ENCODE results near the gene MYH15.

Gene MYH15
- total RNA-seq, result 0 to 0.70 reads per million in 2 donors

GRCh38 chr3:108510496-108510895 lies at the start of gene MYH15:
MYH15 (minus strand) TSS chr3:108510596; CDS start chr3:108510530, 66 bp downstream.
- DNase-seq, result no peak

DNA sequence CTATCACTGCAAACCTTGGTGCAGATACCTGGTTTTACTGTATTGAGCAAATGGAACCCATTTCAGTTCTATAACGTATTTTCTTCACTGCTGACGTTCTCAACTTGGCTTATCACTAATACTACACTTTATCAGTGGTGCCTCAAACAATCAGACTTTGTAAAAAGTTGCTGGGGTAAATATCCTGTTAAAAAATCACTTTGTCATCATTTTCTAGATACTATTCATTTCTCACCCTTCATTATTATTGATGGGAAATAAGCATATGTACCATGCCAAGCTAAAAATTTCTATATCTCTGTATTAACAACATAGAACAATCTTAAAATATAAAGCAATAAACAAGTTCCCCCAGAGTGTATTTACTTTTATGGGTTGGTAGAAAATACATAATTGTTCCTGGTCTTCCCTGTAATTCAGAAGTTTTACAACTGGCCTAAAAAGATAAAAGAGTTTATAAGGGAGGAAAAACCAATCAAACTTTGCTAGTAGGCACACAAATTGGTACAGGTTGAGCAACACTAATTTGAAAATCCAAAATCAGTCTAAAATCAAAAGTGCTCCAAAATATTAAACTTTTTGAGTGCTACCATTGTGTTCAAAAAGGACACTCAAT lies 45.7 kb upstream of the MYH15 start:
- no peak for DNase-seq

GRCh38 chr3:108554913-108555571 lies 44.6 kb upstream of the MYH15 start:
- no peak for DNase-seq

GRCh38 chr3:108554229-108554628 lies 43.8 kb upstream of the MYH15 start:
- DNase-seq, result no peak

DNA sequence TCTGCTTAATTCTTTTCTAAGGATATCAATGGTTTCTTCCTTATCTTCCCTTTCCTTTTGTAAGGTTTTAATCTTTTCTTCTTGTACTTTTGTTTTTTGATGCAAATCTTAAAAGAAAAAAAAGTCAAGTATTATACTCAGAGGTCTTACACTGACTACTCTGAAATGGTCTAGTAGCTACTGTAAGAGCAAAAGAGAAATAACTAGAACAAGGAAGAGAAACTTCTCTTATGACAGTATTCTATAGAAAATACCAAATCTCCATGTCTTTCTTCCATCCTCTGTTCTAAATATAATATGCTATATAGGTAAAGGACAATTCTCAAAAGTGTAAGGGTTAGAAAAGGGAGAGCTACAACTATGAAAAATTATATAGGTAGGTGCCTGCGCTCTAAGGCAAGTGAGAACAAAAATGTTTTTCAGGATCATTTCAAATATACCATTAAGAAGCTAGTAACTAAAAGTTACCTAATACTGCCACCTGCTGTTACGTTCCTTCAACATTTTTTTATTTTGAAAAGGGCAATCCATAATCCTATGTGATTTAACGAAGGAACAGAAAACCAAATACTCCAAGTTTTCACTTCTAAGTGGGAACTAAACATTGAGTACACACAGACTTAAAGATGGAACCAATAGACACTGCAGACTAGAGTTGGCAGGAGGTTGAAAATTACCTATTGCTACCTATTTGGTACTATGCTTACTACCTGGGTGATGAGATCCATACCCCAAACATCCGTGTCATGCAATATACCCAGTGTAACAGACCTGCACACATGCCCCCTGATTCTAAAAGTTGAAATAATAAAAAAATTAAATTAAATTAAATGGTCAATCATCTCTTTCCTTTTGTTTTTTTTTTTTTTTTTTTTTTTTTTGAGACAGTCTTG lies 42.1 kb upstream of the MYH15 start:
- no peak for DNase-seq

DNA sequence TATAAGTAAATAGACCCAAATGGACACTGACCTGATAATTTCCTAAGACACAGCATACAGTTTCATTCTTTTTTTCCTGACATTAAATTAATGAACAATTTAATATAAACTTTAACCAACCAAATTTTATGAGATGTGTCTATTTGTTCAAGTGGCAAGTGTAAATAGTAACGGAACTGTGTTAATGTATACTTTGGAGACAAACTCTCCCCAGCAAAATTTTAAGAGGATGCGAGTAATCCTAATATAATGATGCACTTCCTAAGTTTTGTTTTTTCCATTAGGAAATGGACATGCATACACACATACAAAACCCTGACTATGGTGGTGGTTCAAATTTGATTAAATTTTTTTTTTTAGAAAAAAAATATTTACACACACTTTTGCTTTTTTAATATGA lies 38.5 kb upstream of the MYH15 start:
- no peak for DNase-seq

- no peak for DNase-seq
Measured at GRCh38 chr3:108548304-108548703, 37.9 kb upstream of the MYH15 start.

DNA sequence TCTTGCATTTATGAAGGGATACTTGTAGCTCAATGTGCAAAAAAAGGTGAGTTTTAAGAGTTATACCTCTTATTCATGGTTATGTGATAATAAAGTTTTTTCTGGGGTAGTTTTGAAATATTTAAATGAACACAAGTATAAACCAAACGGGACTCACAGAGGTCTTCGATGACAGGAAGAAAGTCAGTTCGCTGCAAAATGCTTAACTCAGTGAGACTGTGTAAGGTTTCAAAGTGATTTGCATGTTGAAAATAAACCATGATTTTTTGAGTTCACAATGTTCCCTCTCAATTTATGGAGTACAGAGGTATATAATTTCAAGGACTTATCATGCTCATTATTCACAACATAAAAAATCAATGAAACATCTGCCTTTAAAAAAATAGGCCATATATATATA lies 36.3 kb upstream of the MYH15 start:
- DNase-seq, result no peak

- no peak for DNase-seq
Measured at GRCh38 chr3:108546247-108546646, 35.9 kb upstream of the MYH15 start.

DNA sequence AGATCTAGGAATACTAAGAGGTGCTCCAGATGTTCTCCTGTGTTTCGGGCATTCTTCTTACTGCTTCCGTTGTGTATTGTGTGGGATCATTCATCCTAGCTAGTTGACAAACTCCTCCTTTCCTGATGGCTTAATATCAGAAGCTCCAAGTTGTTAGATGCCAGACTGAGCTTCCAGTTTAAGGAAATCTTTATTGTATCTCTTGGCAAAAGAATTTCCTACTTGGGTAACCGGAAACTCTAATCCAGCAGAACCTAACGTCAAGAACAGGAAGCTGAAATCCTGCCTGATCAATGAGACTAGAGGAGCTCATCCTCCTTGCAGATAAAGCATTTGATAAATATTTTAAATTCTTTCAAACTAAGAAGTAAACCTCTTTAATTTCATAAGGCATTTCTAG lies 27.7 kb upstream of the MYH15 start:
- no peak for DNase-seq

DNA sequence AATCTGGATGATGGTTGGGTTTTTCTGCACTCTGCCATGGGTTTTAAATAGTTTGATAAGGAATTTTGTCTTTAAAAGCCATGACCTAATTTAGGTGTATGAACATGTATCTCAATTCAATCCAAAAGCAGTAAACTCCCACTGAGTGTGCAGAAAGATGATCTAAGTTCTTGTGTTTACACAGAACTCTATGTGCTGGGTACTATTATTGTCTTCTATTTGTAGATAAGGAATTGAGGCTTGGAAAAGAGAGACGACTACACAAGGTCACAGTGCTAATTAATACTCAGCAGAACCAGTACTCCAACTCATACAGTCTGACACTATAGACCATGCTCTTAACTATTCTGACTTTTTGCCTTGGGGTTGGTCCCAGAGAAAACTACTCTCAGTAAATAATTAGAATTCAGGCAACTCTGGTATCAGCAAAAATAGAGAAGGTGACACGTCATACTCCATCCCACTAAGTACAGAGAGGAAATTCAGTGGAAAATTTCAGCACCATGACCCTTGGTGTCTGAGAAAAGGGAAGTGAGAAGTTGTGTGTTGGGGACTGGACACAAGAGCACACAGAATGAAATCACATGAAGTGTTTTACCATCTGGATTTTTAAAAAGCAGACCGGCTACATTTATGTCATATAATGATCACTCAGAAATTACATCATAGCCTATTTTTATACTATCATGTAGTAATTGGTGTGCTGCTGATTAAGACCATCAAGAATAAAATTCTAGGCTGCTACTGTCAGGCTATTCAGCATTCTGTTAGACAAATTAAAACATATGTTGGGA lies 18.3 kb upstream of the MYH15 start:
- DNase-seq, result no peak

- no peak for DNase-seq
Measured at GRCh38 chr3:108527817-108528216, 17.4 kb upstream of the MYH15 start.

DNA sequence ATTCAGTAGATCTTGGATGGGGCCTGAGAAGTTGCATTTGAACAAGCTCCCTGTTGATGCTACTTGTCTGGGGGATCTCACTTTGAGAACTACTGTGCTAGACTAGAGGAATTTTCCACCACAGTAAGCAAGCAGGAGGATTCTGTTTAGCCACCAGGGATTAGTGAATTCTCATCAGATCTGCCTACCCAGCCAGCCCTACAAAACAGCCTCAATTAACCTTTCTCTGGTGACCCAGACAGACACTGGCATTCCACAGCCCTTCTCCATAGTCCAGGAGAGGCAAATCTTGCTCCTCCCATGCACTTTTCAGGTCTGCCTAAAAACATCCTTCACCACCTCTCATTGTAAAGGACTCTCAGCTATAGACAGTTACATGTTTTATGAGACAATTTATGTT lies 16.7 kb upstream of the MYH15 start:
- DNase-seq, result no peak

DNA sequence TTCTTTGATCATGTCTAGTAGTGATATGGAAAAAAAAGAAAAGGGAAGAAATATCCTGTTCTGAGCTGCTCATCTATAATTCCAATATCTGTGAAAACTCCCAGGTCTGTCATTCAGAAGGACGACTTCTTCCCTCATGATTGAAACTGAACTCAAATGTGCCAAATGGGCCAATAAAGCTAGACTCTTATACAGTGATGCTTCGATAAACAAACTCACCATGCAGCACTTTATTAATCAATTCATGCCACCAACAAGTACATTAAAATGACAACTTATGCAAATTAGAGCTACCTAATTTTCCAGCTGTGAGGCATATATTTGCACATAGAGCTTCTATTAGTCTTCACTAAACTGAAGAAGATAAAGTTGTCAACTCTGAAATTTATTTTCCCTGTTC lies 15.6 kb upstream of the MYH15 start:
- DNase-seq, result no peak

DNA sequence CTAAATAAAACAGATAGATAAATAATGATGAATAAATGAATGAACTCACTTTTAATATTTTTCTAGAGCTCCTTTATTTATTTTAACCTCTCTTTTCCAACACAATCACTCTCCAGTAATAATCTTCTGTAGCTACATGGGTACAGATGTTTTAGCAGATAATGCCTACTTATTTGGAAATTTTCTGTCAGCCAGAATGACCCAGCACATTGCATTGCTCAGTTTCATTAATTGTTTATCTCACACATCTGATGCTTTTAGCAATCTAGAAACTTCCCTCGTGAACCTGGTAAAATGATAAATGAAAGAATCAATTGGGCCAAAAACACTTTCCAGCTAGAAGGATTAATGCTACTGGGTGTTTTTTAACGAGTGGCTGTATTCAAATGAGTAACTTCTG lies 14.9 kb upstream of the MYH15 start:
- DNase-seq, result no peak

DNA sequence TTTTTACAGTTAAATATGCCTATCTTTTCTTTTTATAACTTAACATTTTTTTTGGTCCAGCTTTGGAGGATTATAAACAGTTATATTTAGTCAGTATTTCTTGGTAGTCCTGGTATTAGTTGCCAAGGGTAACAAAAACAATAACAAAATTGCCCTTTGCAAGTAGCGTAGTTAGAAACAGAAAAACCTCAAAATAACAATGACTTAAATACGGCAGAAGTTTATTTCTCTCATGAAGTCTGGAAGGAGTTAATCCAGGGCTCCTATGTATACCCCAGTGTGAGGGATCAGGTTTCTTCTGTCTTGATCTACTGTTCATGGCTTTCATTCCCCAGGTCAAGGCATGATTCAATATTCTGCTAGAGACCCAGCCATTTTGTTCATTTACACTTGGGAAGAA lies 14.1 kb upstream of the MYH15 start:
- no peak for DNase-seq

DNA sequence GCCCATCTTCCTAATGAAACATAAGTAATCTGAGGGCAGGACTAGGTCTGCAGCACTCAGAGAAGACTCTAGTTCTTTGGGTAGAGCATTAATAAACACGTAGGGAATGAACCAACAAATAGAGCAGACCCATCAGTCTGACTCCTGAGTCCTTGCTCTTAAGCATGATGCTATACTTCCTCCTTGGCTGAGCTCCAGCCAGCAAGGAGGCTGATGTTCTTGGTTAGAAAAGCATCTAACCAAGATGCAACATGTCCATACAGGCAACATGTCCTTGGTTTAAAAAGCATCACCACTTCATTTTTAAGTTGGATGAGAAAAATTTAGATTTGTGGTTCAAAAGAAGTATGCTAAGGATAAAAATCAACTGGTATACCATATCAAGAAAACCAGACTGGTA lies 8.5 kb upstream of the MYH15 start:
- no peak for DNase-seq

DNA sequence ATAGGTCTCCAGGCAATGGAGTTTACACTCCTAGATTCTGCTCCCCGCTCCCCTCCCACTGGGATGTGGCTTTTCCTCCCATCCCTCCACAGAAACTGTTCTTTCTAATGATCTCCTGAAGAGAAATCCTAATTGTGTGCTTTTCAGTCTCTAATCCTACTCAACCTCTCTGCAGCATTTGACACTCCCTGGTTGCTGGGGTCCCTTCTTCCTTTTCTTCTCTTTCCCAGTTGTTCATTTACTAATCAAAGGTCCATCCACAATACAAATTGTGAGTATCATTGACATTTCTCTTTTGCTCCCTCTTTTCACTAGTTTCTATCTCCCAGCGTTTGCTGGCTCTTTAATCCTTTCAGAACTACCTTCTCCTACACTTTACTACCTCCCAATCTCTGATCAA lies 6.5 kb upstream of the MYH15 start:
- no peak for DNase-seq

- no peak for DNase-seq
Measured at GRCh38 chr3:108513961-108514360, 3.6 kb upstream of the MYH15 start.

GRCh38 chr3:108512671-108513070 lies 2.3 kb upstream of the MYH15 start:
- DNase-seq, result no peak

- DNase-seq, result no peak
Measured at GRCh38 chr3:108511490-108511889, 1.1 kb upstream of the MYH15 start.

DNA sequence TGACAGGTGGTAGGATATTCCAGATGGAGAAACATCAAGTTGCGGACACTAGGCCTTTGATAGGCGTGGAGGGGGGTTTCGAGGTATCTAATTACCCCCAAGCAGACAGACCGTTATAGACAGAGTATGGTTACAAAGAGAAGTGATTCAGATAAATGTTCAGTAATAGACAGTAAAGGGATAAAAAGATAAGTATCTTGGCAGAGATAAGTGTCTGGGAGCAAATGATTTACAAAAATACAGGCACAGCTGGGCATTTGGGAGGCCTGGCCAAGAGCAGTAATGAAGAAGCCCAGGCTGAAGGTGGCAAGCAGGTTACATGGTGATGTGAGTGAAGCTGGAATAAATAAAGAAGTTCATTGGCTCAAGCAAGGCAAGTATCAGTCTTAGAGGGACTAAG lies 659 bp upstream of the MYH15 start:
- no peak for DNase-seq

GRCh38 chr3:108509871-108510270 lies 525 bp downstream of the MYH15 start:
- no peak for DNase-seq

Measured in T-helper 9 cell (primary cell).